ENCODE measurements around the gene MRPS18A. TPM values are rescaled to one million over a fixed set of nuclear protein-coding genes. Genes with fewer than 3 reads are reported as not detected.

Gene MRPS18A
- total and polyA plus RNA-seq, 2 experiments from 2014 or later: 58.6 to 62.7 TPM

DNA sequence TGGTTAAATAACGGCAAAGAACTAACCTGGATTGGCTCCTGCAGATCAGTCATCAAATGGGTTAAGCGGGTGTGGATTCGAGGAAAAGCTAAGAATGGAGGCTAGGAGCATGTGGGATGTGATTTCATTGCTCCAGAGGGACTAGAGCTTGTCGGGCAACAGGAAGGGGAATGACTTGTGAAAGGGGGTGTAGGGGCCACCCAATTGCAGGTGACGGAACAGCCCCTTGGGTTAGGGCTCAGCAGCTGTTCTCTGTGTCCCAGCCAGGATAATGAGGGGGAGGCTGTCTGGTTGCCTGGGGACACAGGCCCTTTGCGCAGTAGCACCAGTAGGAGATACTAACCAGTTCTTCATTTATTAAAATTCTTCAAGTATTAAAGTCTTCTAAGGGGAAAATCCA is 25.0 kb upstream of the MRPS18A start (continued):
- no peak for TF ChIP-seq ZNF462 (CRISPR knock-in tag; IDR thresholded peaks at IDR 0.05)
- no peak for TF ChIP-seq EZH2phosphoT487 (IDR thresholded peaks at IDR 0.05; ENCODE audit: unreplicated experiment)
- no peak for TF ChIP-seq JUNB (IDR thresholded peaks at IDR 0.05; ENCODE audit: unreplicated experiment)
- no peak for TF ChIP-seq ETS1 (IDR thresholded peaks at IDR 0.05)
- TF ChIP-seq EZH2 (IDR thresholded peaks at IDR 0.05; ENCODE audit: low read depth, unreplicated experiment): no peak
- no peak for TF ChIP-seq STAT1 (IDR thresholded peaks at IDR 0.05; ENCODE audit: unreplicated experiment)
- TF ChIP-seq NANOG (IDR thresholded peaks at IDR 0.05; ENCODE audit: borderline replicate concordance): no peak
- TF ChIP-seq ZNF114 (CRISPR knock-in tag; IDR thresholded peaks at IDR 0.05): no peak
- TF ChIP-seq ZNF331 (CRISPR knock-in tag; IDR thresholded peaks at IDR 0.05; ENCODE audit: low read depth): no peak

- no peak overlapping the region for H3K27ac Mint-ChIP-seq
- no peak overlapping the region for H3K27ac ChIP-seq (ENCODE audit: low read depth)
- H3K36me3 ChIP-seq (ENCODE audit: insufficient read depth): no peaks in the 10 kb centered on the region
- ATAC-seq: no peak
- no peak overlapping the region for H3K4me2 ChIP-seq
- H3K79me2 ChIP-seq (replicated peaks; ENCODE audit: insufficient read depth): no peaks in the 10 kb centered on the region
- no peaks in the 10 kb centered on the region for H3F3A ChIP-seq (replicated peaks; ENCODE audit: low read depth)
- peaks cover 41% of the 10 kb centered on the region for H3K4me1 Mint-ChIP-seq
- H3K36me3 Mint-ChIP-seq (ENCODE audit: low read depth): no peaks in the 10 kb centered on the region
- H3K27me3 ChIP-seq (ENCODE audit: insufficient read depth): no peaks in the 10 kb centered on the region
- no peaks in the 10 kb centered on the region for H4K20me1 ChIP-seq (replicated peaks; ENCODE audit: insufficient read depth)
- no peak overlapping the region for H2AFZ ChIP-seq
- no peaks in the 10 kb centered on the region for H3K9me2 ChIP-seq (ENCODE audit: insufficient read depth)
- peaks cover 13% of the 10 kb centered on the region for H3K27me3 Mint-ChIP-seq (ENCODE audit: insufficient read depth, low read depth, poor library complexity)
- H3K4me3 Mint-ChIP-seq: no peak overlapping the region
- no peak overlapping the region for H3K4me3 ChIP-seq
- 0 out of 2 replicates have a peak, but pooled peaks cover 6% of the 10 kb centered on the region for H3K4me1 ChIP-seq (ENCODE audit: insufficient read depth)
- no peaks in the 10 kb centered on the region for H3K9me3 Mint-ChIP-seq
- DNase-seq (ENCODE audit: low spot score): no peak
- no peak for TF ChIP-seq CREB1 (CRISPR knock-in tag; IDR thresholded peaks at IDR 0.05; ENCODE audit: low read depth)
- TF ChIP-seq STAT1 (IDR thresholded peaks at IDR 0.05; ENCODE audit: unreplicated experiment): no peak
- TF ChIP-seq ZNF462 (CRISPR knock-in tag; IDR thresholded peaks at IDR 0.05): no peak
- TF ChIP-seq JUNB (IDR thresholded peaks at IDR 0.05; ENCODE audit: unreplicated experiment): no peak
These were observed 23.0 kb upstream of the MRPS18A start for GRCh38 chr6:43710576-43710975.

Measured in GM23338 (cell line).